B cell (primary cell): ENCODE results near the gene SERTAD3. TPM values are rescaled to one million over a fixed set of nuclear protein-coding genes. Genes with fewer than 3 reads are reported as not detected.
A peak's percentile ranks its signal among the peaks of the same experiment; 100 is the strongest.
"Not testable (repeated sequence)": the region's sequence is repeated elsewhere in the genome, so short reads cannot be mapped to it uniquely, and the experiment has no call there.

Experiments
- ATAC-seq: fragments of 200-7000 bp; cut with Tn5 transposase; one replicate; pipeline ENCODE4 v1.10.0; 2021; ENCODE audit warnings: low read depth, mild to moderate bottlenecking, moderate number of reproducible peaks, moderate library complexity
- CTCF ChIA-PET: fragments of 350-600 bp; sonication (Branson Sonifier 250); formaldehyde crosslinking; loops from one replicate; lab custom pipeline; 2021; ENCODE audit warnings: antibody characterized with exemption, inconsistent platforms; lab: Charles Lee
- POLR2A ChIA-PET: fragments of 350-600 bp; sonication (Branson Sonifier 250); formaldehyde crosslinking; loops from one replicate; lab custom pipeline; 2021; ENCODE audit warnings: antibody characterized with exemption; lab: Charles Lee
- DNase-seq: peaks from one replicate; pipeline ENCODE4 v3.0.0; 2013
- H2AFZ ChIP-seq: 2 replicates; pipeline ENCODE4 v1.6.1; 2012; ENCODE audit warnings: mild to moderate bottlenecking, low read depth, low read length; ENCODE audit not compliant: insufficient read depth, poor library complexity, severe bottlenecking
- H3K27ac ChIP-seq, 2 donors: 1 replicate in 1 of 2; 2 replicates in 1 of 2; pipeline ENCODE4 v1.5.1; 2012 to 2013; ENCODE audit warnings: low read length in 2 of 2, mild to moderate bottlenecking in 2 of 2, moderate library complexity in 1 of 2
- H3K27me3 ChIP-seq, 4 experiments: fragments of 200-600 bp in 1 of 4; sonication (generic) in 1 of 4; replicated peaks in 1 of 4; 1 replicate in 2 of 4; 2 replicates in 2 of 4; pipeline versions ENCODE4 v1.6.1 to v1.7.0; 2013 to 2016; ENCODE audit warnings: low read length in 3 of 4, mild to moderate bottlenecking in 2 of 4, mixed read lengths in 1 of 4, moderate library complexity in 1 of 4; ENCODE audit not compliant: insufficient read depth in 4 of 4, control insufficient read depth in 3 of 4; ENCODE audit errors: control extremely low read depth in 1 of 4
- H3K36me3 ChIP-seq, 2 experiments: replicated peaks in 1 of 2; 1 replicate in 1 of 2; 2 replicates in 1 of 2; pipeline versions ENCODE4 v1.6.1 to v1.7.1; 2013; ENCODE audit warnings: low read length in 1 of 2; ENCODE audit not compliant: insufficient read depth in 2 of 2, control insufficient read depth in 1 of 2; ENCODE audit errors: control extremely low read depth in 1 of 2, extremely low read depth in 1 of 2
- H3K4me1 ChIP-seq, 2 donors: fragments of 200-600 bp in 1 of 2; sonication (generic) in 1 of 2; 1 replicate in 1 of 2; 2 replicates in 1 of 2; pipeline versions ENCODE4 v1.5.1 to v1.6.1; 2013 to 2017; ENCODE audit warnings: low read length in 2 of 2; ENCODE audit not compliant: control insufficient read depth in 2 of 2, insufficient read depth in 2 of 2
- H3K4me2 ChIP-seq: replicated peaks from 2 replicates; pipeline ENCODE3; 2012; ENCODE audit warnings: mild to moderate bottlenecking, low read depth, low read length; ENCODE audit not compliant: poor library complexity, severe bottlenecking
- H3K4me3 ChIP-seq, 5 experiments: fragments of 200-600 bp in 1 of 5; sonication (generic) in 1 of 5; 1 replicate in 3 of 5; 2 replicates in 2 of 5; pipeline versions ENCODE4 v1.5.1 to v1.7.0; 2011 to 2016; ENCODE audit warnings: low read length in 4 of 5, mild to moderate bottlenecking in 4 of 5, low read depth in 2 of 5, control low read depth in 1 of 5, moderate library complexity in 1 of 5; ENCODE audit not compliant: insufficient read depth in 1 of 5; ENCODE audit errors: control extremely low read depth in 1 of 5, extremely low read depth in 1 of 5
- H3K79me2 ChIP-seq: fragments of 200-600 bp; sonication (generic); one replicate; pipeline ENCODE4 v1.6.0; 2016; ENCODE audit warnings: low read length; ENCODE audit not compliant: control insufficient read depth, insufficient read depth
- H3K9ac ChIP-seq: fragments of 200-600 bp; sonication (generic); 2 replicates; pipeline ENCODE4 v1.6.1; 2017; ENCODE audit warnings: mild to moderate bottlenecking, low read length, moderate library complexity
- H3K9me3 ChIP-seq, 3 donors: one replicate each; pipeline versions ENCODE4 v1.6.1 to v1.7.1; 2013; ENCODE audit warnings: low read length in 2 of 3; ENCODE audit not compliant: control insufficient read depth in 2 of 3, insufficient read depth in 1 of 3; ENCODE audit errors: control extremely low read depth in 1 of 3
- H4K20me1 ChIP-seq: 2 replicates; pipeline ENCODE4 v1.6.0; 2012; ENCODE audit warnings: mild to moderate bottlenecking, low read length; ENCODE audit not compliant: insufficient read depth, control insufficient read depth, poor library complexity, severe bottlenecking
- H3K27ac Mint-ChIP-seq: one replicate; pipeline ENCODE4 v1.8.0; 2021; ENCODE audit warnings: mixed read lengths
- H3K27me3 Mint-ChIP-seq: one replicate; pipeline ENCODE4 v1.8.0; 2021; ENCODE audit warnings: mixed read lengths
- H3K4me1 Mint-ChIP-seq: one replicate; pipeline ENCODE4 v1.8.0; 2021; ENCODE audit warnings: mixed read lengths
- H3K4me3 Mint-ChIP-seq: one replicate; pipeline ENCODE4 v1.8.0; 2021; ENCODE audit warnings: mixed read lengths
- H3K9me3 Mint-ChIP-seq: one replicate; pipeline ENCODE4 v1.8.0; 2022; ENCODE audit warnings: mixed read lengths; ENCODE audit not compliant: insufficient read depth
- CTCF ChIP-seq: fragments of 200-600 bp; IDR thresholded peaks from one replicate; pipeline ENCODE4 v1.8.0; 2022; ENCODE audit warnings: antibody characterized with exemption, mild to moderate bottlenecking
- EZH2 ChIP-seq: IDR thresholded peaks from 2 replicates; pipeline ENCODE4 v1.6.1; 2012; ENCODE audit warnings: borderline replicate concordance, low read depth, mild to moderate bottlenecking, moderate library complexity, low read length; ENCODE audit not compliant: insufficient read depth, poor library complexity, severe bottlenecking
- whole genome bisulfite sequencing: methylation state at CpG from one replicate; pipeline ENCODE4 v1.1.5; 2013; ENCODE audit warnings: missing lambda C conversion rate; ENCODE audit not compliant: insufficient coverage; 5-methylcytosine and 5-hydroxymethylcytosine counted together
- intact Hi-C: fragments of 100-400 bp; cut with micrococcal nuclease; formaldehyde crosslinking; loops from one replicate; pipeline ENCODE4 v1.10.0; 2022
- polyA plus RNA-seq: library from polyadenylated mRNA; depleted of rRNA; stranded (reverse); fragments of >200 nt; gene quantifications from 2 replicates; pipeline ENCODE4 v1.2.3, GENCODE V29; 2012
- total RNA-seq, 2 donors: library from RNA; stranded (reverse); fragments of 120-200 nt in 1 of 2; gene quantifications; 1 replicate in 1 of 2; 2 replicates in 1 of 2; pipeline versions ENCODE4 v1.2.3 to v1.2.4, GENCODE V29; 2013 to 2022

The SERTAD3 gene
- total and polyA plus RNA-seq, 2 donors (not counting 1 experiment from before 2014, with no cell fraction given) = 41.6 to 43.9 TPM

GRCh38 chr19:40431698-40432097 is 12.4 kb downstream of the SERTAD3 start:
- Histone ChIP-seq H3K4me1 (peaks cover 19 to 30% of the 10 kb centered on the region in 2 donors), H4K20me1 (no peaks in the 10 kb centered on the region), H3K4me2 (no peak overlapping the region), H3K27me3 (no peaks in the 10 kb centered on the region), H3K79me2 (no peaks in the 10 kb centered on the region), H3K9ac (no peak overlapping the region), H3K27ac (no peak overlapping the region), H2AFZ (no peak overlapping the region), H3K36me3 (no peaks in the 10 kb centered on the region), H3K9me3 (no peaks in the 10 kb centered on the region), H3K4me3 (no peak overlapping the region)
- no peak overlapping the region for H3K4me3 Mint-ChIP-seq
- 83% methylated on average over 1 of the region's 3 CpGs for WGBS
- no peak overlapping the region for H3K27ac Mint-ChIP-seq
- ATAC-seq = no peak
- intact Hi-C loops = no loop called here
- no peaks in the 10 kb centered on the region for H3K27me3 Mint-ChIP-seq
- no peak for TF ChIP-seq EZH2
- TF ChIP-seq CTCF = no peak
- H3K9me3 Mint-ChIP-seq = no peaks in the 10 kb centered on the region
- H3K4me1 Mint-ChIP-seq = peaks cover 26% of the 10 kb centered on the region
- CTCF ChIA-PET = interaction anchor here (1.0 kb wide), 1 partner anchor 11 kb away, joined by 3 read pairs; no protein-coding TSS in a partner anchor
- POLR2A ChIA-PET = no interaction called here
- DNase-seq = no peak

- 98% methylated on average over 6 of the region's 10 CpGs for WGBS
- H3K4me1 Mint-ChIP-seq = peaks cover 27% of the 10 kb centered on the region
- POLR2A ChIA-PET = interaction anchor here (0.6 to 0.9 kb wide), 3 partner anchors 9 to 243 kb away, joined by 4 read pairs; no protein-coding TSS in a partner anchor
Measured at GRCh38 chr19:40430242-40430641, 13.9 kb downstream of the SERTAD3 start.

GRCh38 chr19:40428197-40428596 is 15.9 kb downstream of the SERTAD3 start:
- H4K20me1 ChIP-seq, H3K27me3 ChIP-seq, H3K4me3 ChIP-seq, ATAC-seq, H3K4me3 Mint-ChIP-seq, H3K9me3 Mint-ChIP-seq, H3K27me3 Mint-ChIP-seq, H3K9me3 ChIP-seq, H3K36me3 ChIP-seq, DNase-seq, H2AFZ ChIP-seq, H3K4me2 ChIP-seq, H3K9ac ChIP-seq, H3K27ac ChIP-seq, H3K27ac Mint-ChIP-seq, intact Hi-C loops: not testable (repeated sequence)
- 96% methylated on average over 4 of the region's 7 CpGs for WGBS
- peaks cover 18% of the 10 kb centered on the region for H3K79me2 ChIP-seq
- POLR2A ChIA-PET = interaction anchor here (0.7 to 5.8 kb wide), 2 partner anchors 8 to 15 kb away, joined by 7 to 63 read pairs; partner anchors contain the start of gene SERTAD3
- H3K4me1 Mint-ChIP-seq = peaks cover 22% of the 10 kb centered on the region
- H3K4me1 ChIP-seq = peaks cover 12 to 20% of the 10 kb centered on the region in 2 donors
- CTCF ChIA-PET = interaction anchor here (0.6 to 9.5 kb wide), 4 partner anchors 9 to 459 kb away, joined by 3 to 86 read pairs (median 4); partner anchors contain the start of genes BLVRB and SPTBN4

More at GRCh38 chr19:40430242-40430641, 13.9 kb downstream of the SERTAD3 start:
- H3K4me3 Mint-ChIP-seq, H3K4me3 ChIP-seq, H3K9me3 ChIP-seq, H3K36me3 ChIP-seq, H3K27me3 ChIP-seq, H4K20me1 ChIP-seq, ATAC-seq, H3K4me2 ChIP-seq, H3K79me2 ChIP-seq, H3K9me3 Mint-ChIP-seq, DNase-seq, H3K9ac ChIP-seq, H3K27me3 Mint-ChIP-seq, H3K27ac ChIP-seq, H2AFZ ChIP-seq, intact Hi-C loops: not testable (repeated sequence)
- CTCF ChIA-PET = interaction anchor here (1.2 kb wide), 1 partner anchor 10 kb away, joined by 5 read pairs; no protein-coding TSS in a partner anchor
- peaks cover 23 to 25% of the 10 kb centered on the region in 2 donors for H3K4me1 ChIP-seq
- H3K27ac Mint-ChIP-seq = peak overlapping the region; percentile 46
